Fibroblast of lung (primary cell): ENCODE results near the gene FNIP1.

Experiments used
- EZH2 ChIP-seq: IDR thresholded peaks from 2 replicates; pipeline ENCODE4 v1.5.1; 2012; ENCODE audit warnings: low read length, control low read depth, mild to moderate bottlenecking; ENCODE audit errors: missing control alignments
- TF ChIP-seq, protein P1 (sequence below), 2 donors: IDR thresholded peaks in 1 of 2; conservative IDR thresholded peaks in 1 of 2; 1 replicate in 1 of 2; 2 replicates in 1 of 2; pipeline ENCODE4 v1.5.1; 2011 to 2012; ENCODE audit warnings: low read length in 2 of 2, control low read depth in 1 of 2, inconsistent platforms in 1 of 2, low read depth in 1 of 2, mild to moderate bottlenecking in 1 of 2

DNA sequence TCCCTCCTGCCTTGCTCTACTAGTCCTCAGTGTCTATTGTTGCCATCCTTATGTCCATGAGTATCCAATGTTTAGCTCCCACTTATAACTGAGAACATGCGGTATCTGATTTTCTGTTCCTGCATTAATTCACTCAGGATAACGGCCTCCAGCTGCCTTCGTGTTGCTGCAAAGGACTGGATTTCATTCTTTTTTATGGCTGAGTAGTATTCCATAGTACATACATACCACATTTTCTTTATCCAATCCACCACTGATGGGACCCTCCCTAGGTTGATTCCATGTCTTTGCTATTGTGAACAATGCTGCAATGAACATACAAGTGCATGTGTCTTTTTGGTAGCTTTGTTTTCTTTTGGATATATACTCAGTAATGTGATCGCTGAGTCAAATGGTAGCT lies 50.4 kb downstream of the FNIP1 start:
- TF ChIP-seq, protein P1, sequence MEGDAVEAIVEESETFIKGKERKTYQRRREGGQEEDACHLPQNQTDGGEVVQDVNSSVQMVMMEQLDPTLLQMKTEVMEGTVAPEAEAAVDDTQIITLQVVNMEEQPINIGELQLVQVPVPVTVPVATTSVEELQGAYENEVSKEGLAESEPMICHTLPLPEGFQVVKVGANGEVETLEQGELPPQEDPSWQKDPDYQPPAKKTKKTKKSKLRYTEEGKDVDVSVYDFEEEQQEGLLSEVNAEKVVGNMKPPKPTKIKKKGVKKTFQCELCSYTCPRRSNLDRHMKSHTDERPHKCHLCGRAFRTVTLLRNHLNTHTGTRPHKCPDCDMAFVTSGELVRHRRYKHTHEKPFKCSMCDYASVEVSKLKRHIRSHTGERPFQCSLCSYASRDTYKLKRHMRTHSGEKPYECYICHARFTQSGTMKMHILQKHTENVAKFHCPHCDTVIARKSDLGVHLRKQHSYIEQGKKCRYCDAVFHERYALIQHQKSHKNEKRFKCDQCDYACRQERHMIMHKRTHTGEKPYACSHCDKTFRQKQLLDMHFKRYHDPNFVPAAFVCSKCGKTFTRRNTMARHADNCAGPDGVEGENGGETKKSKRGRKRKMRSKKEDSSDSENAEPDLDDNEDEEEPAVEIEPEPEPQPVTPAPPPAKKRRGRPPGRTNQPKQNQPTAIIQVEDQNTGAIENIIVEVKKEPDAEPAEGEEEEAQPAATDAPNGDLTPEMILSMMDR (conservative IDR thresholded peaks at IDR 0.05 in 1 of 2, IDR thresholded peaks at IDR 0.05 in 1 of 2; ENCODE audit: low read depth in 1 of 2, low read length in 2 of 2) = no peak
- no peak for TF ChIP-seq EZH2
